ENCODE data around the gene POLN.

The POLN gene

DNA sequence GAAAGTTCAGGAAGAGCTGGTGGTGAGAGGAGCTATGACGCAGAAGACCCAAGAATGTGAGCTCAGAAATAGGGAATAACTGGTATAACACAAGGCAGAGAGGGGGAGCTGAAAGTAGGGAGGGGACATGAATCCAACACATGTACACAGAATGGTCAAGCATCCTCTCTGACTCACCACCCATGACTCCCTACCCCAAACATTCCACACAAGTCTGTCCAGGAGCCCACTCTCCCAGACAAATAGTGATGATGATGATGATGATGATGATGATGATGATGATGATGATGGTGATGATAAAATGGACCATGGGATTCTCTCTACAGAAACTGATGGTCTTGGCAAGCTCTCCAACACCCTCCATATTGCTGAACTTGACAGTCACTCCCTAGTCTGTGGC lies 136.4 kb downstream of the POLN start:
- DNase-seq: no peak

- DNase-seq: no peak
Observed at GRCh38 chr4:2104556-2105345, 137.2 kb downstream of the POLN start.

- no peak for DNase-seq
Observed at GRCh38 chr4:2103843-2104547, 137.9 kb downstream of the POLN start.

DNA sequence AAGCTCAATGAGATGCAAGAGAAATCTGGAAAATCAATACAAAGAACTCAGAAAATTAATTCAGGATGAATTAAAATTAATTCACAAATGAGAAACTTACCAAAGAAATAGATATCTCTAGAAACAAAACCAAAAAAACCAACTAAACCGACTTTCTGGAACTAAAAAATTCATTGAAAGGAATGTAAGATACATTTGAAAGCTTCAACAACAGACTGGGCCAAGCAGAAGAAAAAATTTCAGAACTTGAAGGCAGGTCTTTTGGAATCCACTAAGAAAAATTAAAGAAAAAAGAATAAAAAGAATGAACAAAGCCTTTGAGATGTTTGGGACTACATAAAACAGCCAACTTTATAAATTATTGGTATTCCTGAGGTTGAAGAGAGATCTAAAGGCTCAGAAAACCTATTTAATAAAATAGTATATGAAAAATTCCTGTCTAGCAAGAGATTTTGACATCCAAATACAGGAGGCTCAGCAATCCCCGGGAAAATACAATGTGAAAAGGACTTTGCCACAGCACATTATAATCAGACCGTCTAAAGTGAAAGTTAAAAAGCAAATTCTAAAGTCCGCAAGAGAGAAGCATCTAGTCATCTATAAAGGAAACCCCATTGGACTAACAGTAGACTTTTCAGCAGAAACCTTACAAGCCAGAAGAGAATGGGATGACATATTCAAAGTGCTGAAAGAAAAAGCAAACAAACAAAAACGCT lies 138.6 kb downstream of the POLN start:
- no peak for DNase-seq

DNA sequence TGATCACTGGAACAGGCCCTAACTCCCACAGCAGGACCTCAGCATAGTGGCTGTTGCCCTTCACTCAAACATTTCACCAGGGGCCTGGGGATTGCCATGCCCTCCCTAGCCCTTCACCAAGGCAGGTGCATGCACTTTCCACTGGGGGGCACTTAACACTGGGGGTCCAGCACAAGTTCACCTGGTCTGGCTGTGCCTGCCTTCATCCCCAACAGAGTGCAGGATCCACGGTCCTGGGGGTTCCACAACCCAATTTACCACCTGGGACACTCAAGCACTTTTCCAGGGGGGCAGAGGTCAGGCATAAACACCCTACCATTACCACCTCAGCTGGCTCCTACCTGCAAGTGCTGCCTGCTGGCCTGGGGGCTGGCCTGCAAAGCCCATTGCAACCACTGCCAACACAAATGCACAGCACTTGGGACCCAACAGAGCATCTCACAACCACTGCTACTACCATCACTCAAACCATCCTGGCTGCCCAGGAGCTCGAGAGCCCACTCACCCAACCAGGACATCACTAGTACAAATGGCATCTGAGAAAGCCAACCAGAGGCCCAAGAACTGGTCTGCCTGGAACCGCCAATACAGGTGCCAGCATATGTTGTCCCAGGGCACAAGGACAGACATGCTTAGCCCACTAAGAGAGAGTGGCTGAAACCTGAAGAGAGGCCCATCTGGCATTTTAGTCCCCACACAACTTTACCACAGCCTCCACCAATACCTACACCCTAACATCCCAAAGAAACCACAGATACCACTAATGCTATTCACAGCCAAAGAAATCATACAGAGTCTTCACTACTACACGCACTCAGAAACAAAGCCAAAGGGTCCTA lies 139.7 kb downstream of the POLN start:
- no peak for DNase-seq

GRCh38 chr4:2101346-2102044 lies 140.4 kb downstream of the POLN start:
- no peak for DNase-seq

- DNase-seq: no peak
Observed at GRCh38 chr4:2096073-2096609, 145.8 kb downstream of the POLN start.

- DNase-seq: no peak
Observed at GRCh38 chr4:2095236-2096072, 146.5 kb downstream of the POLN start.

DNA sequence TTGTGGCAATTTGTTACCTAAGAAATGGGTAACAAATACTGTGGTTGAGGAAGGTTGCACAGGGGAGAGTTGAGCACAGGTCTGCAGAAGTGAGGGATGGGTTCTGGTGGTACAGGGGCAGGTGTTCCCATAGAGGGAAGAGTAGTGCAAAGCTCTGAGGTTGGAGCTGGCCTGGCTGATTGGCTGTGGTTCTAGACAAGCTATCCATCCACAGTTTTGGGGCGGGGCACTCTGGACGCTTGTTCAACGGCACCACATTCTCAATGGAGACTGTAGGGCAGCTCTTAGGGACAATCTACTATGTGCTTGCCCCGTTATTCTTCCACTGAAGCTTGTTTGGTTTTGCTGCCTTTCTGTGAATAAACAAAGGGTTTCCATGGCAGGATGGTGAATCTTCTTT lies 147.4 kb downstream of the POLN start:
- DNase-seq: no peak

DNA sequence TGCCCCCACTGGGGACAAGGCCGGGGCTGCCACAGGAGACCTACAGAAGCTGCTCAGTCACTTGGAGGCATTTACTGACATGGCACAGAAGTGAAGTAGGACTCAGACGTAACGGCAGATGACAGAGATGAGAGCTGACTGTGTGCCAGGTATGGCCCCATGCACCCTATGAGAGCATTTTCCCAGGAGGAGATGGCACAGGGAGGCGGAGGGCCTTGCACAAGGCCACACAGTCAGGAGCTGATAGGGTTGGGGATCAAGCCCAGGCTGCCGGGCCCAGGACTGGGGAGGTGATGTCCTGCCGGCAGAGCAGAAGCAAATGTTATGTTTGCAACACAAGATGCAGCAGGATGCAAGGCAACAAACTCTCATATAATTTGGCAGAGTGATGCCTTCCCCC lies 148.7 kb downstream of the POLN start:
- no peak for DNase-seq

DNA sequence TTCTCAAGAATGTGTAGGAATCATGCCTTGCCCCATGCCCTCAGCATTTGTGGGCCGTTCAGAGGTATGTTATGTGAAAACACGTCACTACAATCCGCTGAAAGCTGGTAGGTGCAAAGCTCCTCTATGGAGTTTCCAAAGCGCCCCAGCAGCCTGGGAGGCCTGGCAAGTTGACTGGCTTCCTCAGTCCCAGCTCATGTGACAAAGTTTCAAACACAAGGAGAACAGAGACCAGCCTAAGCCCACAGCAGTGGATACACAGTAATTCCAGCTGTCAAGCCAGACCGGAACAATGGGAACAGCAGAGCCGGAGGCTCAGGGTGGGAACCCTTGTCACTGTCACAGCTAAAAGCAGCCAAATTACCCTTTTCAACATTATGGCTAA lies 149.3 kb downstream of the POLN start:
- no peak for DNase-seq

DNA sequence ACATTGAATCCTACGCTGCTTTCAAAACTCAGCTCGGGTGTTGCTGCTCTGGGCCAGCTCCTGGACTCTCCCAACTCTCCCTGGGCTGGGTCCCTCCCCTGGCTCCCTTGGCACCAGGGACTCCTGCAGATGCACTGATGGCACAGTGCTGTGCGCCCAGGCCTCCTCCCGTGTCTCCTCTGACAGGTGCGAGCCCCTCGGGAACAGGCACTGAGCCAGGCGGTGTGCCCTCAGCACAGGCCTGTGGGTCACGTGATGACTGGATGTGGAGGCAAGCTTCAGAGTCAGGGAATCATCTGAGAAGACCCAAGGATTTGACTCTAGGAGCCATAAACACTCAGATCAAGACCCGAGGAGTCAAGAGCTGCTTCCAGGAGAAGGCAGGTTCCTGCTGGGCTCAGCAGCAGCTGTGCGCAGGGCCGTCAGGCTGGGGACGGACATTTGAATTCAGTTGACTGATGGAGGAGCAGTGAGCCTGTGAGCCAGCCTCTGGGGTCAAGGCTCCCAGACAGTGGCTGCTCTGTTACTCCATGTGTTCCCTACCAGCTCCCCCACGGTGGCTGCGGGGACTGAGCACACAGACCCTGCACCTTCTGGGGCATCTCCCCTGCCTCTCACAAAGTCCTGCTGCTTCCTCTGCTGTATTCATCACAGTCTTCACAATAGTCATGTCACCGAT lies 149.8 kb downstream of the POLN start:
- no peak for DNase-seq

GRCh38 chr4:2090642-2091041 lies 151.3 kb downstream of the POLN start:
- no peak for DNase-seq

GRCh38 chr4:2089222-2089621 lies 152.7 kb downstream of the POLN start:
- DNase-seq: no peak

DNA sequence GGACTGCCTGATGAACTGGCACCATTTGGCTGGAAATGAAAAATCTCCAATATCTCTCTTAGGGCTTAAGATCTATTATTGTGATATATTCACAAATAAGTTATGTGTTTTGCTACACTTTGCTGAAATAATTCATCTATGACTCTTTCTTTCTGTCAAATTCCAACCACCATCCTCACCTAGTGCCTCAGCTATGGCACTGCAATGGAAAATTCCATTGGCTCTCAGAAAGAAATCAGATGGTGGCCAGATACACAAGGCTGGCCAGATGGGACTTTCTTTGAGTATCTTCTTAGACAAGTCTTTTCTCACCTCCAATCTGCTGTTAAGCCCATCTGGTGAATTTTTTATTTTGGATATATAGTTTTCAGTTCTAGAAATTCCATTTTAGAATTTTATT lies 154.8 kb downstream of the POLN start:
- no peak for DNase-seq

DNA sequence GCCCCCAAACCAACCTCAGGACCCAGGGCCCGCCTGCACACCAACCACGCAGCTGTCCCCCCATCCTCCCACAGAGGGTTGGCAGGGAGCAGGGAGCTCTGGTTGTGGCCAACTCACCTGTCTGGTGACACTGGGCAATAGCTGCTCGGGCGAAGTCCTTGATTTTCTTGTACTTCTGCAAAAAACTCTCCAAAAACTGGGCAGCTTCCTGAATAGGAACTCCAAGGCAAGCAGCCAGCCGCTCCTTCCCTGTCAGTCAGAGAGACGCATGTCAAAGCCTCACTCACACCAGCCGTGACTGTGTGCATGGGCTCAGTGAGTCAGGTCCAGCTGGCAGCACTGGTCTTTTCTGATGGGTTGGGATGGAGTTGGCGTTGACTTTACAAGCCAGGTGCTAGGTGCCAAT lies 156.4 kb downstream of the POLN start:
- DNase-seq: no peak

DNA sequence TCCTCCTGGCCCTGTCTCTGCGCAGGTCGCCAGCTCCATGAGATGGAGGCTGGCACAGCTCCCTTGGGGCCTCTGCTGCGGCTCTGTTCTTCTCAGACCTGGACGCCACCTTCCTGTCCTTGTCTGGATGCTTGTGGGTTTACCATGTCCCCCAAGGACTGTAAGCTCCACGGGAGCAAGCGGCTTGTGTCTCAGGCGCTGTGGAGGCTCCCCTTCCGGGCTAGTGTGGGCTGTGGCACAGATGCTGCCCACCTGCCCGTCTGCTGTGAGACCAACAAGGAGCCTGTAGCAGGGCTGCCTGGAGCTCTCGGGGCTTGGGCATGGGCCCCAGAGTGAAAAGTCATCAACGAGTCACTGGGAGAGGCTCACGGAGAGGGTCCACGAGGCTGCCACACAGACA lies 157.6 kb downstream of the POLN start:
- DNase-seq: no peak

GRCh38 chr4:2083826-2084160 lies 158.1 kb downstream of the POLN start:
- DNase-seq: no peak

DNA sequence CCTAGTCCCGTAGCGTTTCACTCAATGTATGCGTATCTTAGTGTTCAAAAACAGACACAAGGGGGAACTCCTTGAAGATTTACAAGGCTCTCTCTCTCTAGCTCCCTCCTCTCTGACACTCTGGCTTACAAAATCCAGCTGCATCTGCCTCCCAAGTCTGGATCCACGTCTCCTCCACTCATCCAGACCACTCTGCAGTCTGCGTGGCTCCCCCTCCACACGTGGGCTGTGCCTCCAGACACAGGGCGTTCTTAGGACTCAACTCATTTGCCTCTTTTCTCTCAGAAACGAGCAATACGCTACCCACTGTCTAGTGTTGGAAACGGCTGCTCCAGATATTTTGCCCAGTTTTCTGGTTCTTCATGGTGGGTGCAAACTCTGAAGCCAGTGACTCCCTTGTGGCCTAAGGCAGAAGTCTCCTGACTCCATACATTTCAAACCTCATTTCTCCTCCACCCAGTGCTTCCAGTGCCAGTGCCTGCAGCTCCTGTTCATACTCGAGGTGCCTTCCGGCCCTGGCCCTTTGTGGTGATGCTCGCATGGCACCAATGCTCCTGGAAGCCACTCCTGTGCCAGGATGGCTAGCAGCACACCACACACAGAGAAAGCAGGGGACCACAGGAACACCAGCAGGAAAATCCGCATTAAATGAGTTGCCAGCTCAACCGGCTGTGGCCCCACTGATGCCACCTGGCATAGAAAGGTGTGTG lies 158.7 kb downstream of the POLN start:
- DNase-seq: no peak

DNA sequence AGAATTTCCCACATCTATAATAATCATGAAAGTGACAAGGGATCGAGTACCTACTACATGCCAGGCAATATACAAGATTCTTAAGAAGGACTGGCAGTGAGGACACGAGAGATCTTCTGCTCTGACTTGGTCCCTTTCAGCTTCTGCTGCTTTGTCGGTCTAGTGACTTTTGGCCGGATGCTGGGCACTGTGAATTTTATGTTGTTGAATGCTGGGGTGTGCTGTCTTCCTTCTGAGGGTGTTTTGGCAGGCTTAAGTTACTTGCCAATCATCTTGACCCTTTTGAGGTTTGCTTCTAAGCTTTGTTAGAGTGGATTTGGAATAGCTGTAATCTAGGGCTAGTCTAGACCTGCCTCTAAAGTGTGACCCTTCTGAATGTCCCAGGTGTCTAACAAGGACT lies 159.3 kb downstream of the POLN start:
- DNase-seq: no peak
